Gastroesophageal sphincter (tissue), 3 donors: ENCODE results near the gene SLC44A1.

Experiments
- CTCF ChIP-seq, 4 experiments: fragments of 200-600 bp in 2 of 4; fragments of 450-650 bp in 2 of 4; sonication (generic) in 1 of 4; IDR thresholded peaks; one replicate each; pipeline ENCODE4 v1.5.1; 2017 to 2019; ENCODE audit warnings: antibody characterized with exemption in 4 of 4, mild to moderate bottlenecking in 2 of 4, moderate library complexity in 2 of 4
- POLR2A ChIP-seq, 2 donors: fragments of 450-650 bp; IDR thresholded peaks; one replicate each; pipeline ENCODE4 v1.6.1; 2017; ENCODE audit warnings: antibody characterized with exemption in 2 of 2, mild to moderate bottlenecking in 2 of 2, moderate library complexity in 1 of 2
- POLR2AphosphoS5 ChIP-seq: sonication (generic); formaldehyde crosslinking; IDR thresholded peaks from one replicate; pipeline ENCODE4 v1.6.1; 2017; ENCODE audit warnings: antibody characterized with exemption

GRCh38 chr9:105320568-105320967 lies 76.1 kb downstream of the SLC44A1 start:
- TF ChIP-seq CTCF (IDR thresholded peaks at IDR 0.05) (no peak), POLR2AphosphoS5 (no peak), POLR2A (IDR thresholded peaks at IDR 0.05) (no peak)
